Measurements from ENCODE around the gene TMEM109. TPM values are rescaled to one million over a fixed set of nuclear protein-coding genes. Genes with fewer than 3 reads are reported as not detected.

TMEM109 gene
- total and polyA plus RNA-seq, 2 of the 8 experiments (the other 6 are each of a cell fraction or from before 2014, with no cell fraction given) = 27.3 to 30.3 TPM

GRCh38 chr11:60879104-60879503 is 34.9 kb upstream of the TMEM109 start:
- no peak overlapping the region for H3K9ac ChIP-seq (replicated peaks in 1 of 4; ENCODE audit: extremely low read depth in 1 of 4, low read depth in 3 of 4, low read length in 3 of 4)
- FAIRE-seq (no peak), DNase-seq (ENCODE audit: low read depth in 1 of 2, low spot score in 2 of 2) (no peak)
- 83% methylated on average over 1 of the region's 1 CpG; no CpG with 5 or more reads in 1 of the 2 experiments for WGBS, 2 experiments (ENCODE audit: extremely low coverage in 1 of 2, insufficient coverage in 1 of 2, insufficient read length in 1 of 2, insufficient replicate concordance in 2 of 2, low coverage in 1 of 2, low lambda C conversion rate in 2 of 2, missing lambda C conversion rate in 1 of 2)
- no peaks in the 10 kb centered on the region for H3K79me2 ChIP-seq (ENCODE audit: control insufficient read depth in 1 of 2, insufficient read depth in 2 of 2, low read length in 2 of 2)
- POLR2A ChIA-PET (ENCODE audit: partially characterized antibody) = no interaction called here
- no peak overlapping the region for H2BK20ac ChIP-seq (ENCODE audit: low read length)
- H4K20me1 ChIP-seq (replicated peaks in 1 of 2; ENCODE audit: control insufficient read depth in 1 of 2, insufficient read depth in 2 of 2, low read length in 2 of 2) = no peaks in the 10 kb centered on the region
- no peak overlapping the region for H2AK5ac ChIP-seq (ENCODE audit: low read depth, low read length)
- H3K14ac ChIP-seq (ENCODE audit: insufficient read length) = no peak overlapping the region
- no peaks in the 10 kb centered on the region for H3K27me3 ChIP-seq (replicated peaks in 1 of 4; ENCODE audit: control insufficient read depth in 3 of 4, extremely low read depth in 1 of 4, insufficient read depth in 3 of 4, low read length in 3 of 4)
- no peak overlapping the region for H3K4me3 ChIP-seq (ENCODE audit: extremely low read depth in 1 of 4, insufficient read depth in 2 of 4, low read depth in 3 of 4, low read length in 4 of 4)
- CTCF ChIA-PET (ENCODE audit: partially characterized antibody) = interaction anchor here (9.5 kb wide), 1 partner anchor 9 kb away, joined by 52 read pairs; no protein-coding TSS in a partner anchor
- H2BK5ac ChIP-seq (ENCODE audit: low read depth, low read length) = no peak overlapping the region
- H3K4me2 ChIP-seq (ENCODE audit: insufficient read depth in 1 of 2, low read depth in 2 of 2, low read length in 2 of 2) = no peak overlapping the region
- no peaks in the 10 kb centered on the region for H3K9me3 ChIP-seq (ENCODE audit: insufficient read depth in 2 of 2, low read depth in 1 of 2, low read length in 1 of 2)
- no peak overlapping the region for H3K27ac ChIP-seq (ENCODE audit: low read depth, low read length)
- H3K56ac ChIP-seq (replicated peaks; ENCODE audit: insufficient read length, low read depth, low read length) = no peak overlapping the region
- H2BK12ac ChIP-seq (ENCODE audit: low read depth, low read length) = no peak overlapping the region
- H3K4me1 ChIP-seq (replicated peaks in 1 of 4; ENCODE audit: control insufficient read depth in 3 of 4, insufficient read depth in 4 of 4, low read length in 3 of 4) = no peaks in the 10 kb centered on the region; a peak in 1 of 7 replicates
- no peak overlapping the region for H4K5ac ChIP-seq (ENCODE audit: insufficient read length, low read depth, low read length)
- no peak overlapping the region for H3K4ac ChIP-seq (replicated peaks; ENCODE audit: insufficient read length, low read depth, low read length)
- H4K91ac ChIP-seq (replicated peaks; ENCODE audit: insufficient read length, low read length) = no peak overlapping the region
- no peak overlapping the region for H2BK120ac ChIP-seq (replicated peaks; ENCODE audit: low read depth, low read length)
- no peak overlapping the region for H2AFZ ChIP-seq (ENCODE audit: low read length)
- H3K79me1 ChIP-seq (ENCODE audit: low read depth, low read length) = no peaks in the 10 kb centered on the region
- no peak overlapping the region for H2BK15ac ChIP-seq (ENCODE audit: low read length)
- H3K23me2 ChIP-seq (ENCODE audit: low read depth, low read length) = no peaks in the 10 kb centered on the region
- H3K36me3 ChIP-seq (ENCODE audit: control insufficient read depth in 2 of 4, insufficient read depth in 4 of 4, low read length in 3 of 4) = peaks cover 0 to 5% (median 0%) of the 10 kb centered on the region in 4 experiments; a peak in 2 of 8 replicates
- H3K18ac ChIP-seq (ENCODE audit: extremely low read depth, low read length) = no peak overlapping the region
- no peak overlapping the region for H3K23ac ChIP-seq (ENCODE audit: insufficient read length)
- no peak overlapping the region for H4K8ac ChIP-seq (ENCODE audit: extremely low read depth, insufficient read depth, low read length)
- TF ChIP-seq JUN (IDR thresholded peaks at IDR 0.05; ENCODE audit: low read depth, low read length) (no peak), HDAC2 (IDR thresholded peaks at IDR 0.05; ENCODE audit: borderline replicate concordance in 1 of 2, low read depth in 2 of 2, low read length in 2 of 2) (no peak), SIN3A (conservative IDR thresholded peaks at IDR 0.05 in 1 of 2, IDR thresholded peaks at IDR 0.05 in 1 of 2; ENCODE audit: low read depth in 1 of 2, low read length in 2 of 2) (no peak), BRCA1 (IDR thresholded peaks at IDR 0.05; ENCODE audit: low read depth, low read length) (no peak), ATF2 (IDR thresholded peaks at IDR 0.05; ENCODE audit: low read length) (no peak), USF2 (IDR thresholded peaks at IDR 0.05; ENCODE audit: low read length) (no peak), NRF1 (IDR thresholded peaks at IDR 0.05; ENCODE audit: low read depth, low read length) (no peak), SAP30 (IDR thresholded peaks at IDR 0.05; ENCODE audit: insufficient read depth, insufficient replicate concordance, low read length) (no peak), SP4 (IDR thresholded peaks at IDR 0.05; ENCODE audit: low read length) (no peak), GABPA (IDR thresholded peaks at IDR 0.05; ENCODE audit: borderline replicate concordance, insufficient read depth, low read length) (no peak), SP2 (IDR thresholded peaks at IDR 0.05; ENCODE audit: low read length) (no peak)
